Measurements from ENCODE around the gene MACROD2.

DNA sequence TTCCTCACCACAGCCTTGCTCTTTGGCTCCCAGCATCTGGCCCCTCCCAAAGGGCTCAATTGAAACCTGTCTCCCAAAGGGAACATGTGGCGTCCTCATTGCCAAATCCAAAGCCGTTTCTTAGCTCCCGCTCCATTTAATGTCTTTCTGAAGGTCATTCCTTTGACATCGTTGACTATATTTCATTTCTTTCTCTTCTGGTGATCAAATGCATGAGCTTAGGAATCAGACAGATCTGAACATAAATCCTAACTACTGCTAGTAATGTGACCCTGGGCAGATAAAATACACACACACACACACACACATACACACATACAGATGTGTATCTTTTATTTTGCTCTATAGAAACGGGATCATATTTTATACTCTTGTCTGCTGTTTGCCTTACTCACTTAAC is 1306.8 kb downstream of the MACROD2 start:
- TF ChIP-seq POLR2AphosphoS5 (IDR thresholded peaks at IDR 0.05) (no peak), POLR2A (IDR thresholded peaks at IDR 0.05) (no peak)
- TF ChIP-seq, protein P1, sequence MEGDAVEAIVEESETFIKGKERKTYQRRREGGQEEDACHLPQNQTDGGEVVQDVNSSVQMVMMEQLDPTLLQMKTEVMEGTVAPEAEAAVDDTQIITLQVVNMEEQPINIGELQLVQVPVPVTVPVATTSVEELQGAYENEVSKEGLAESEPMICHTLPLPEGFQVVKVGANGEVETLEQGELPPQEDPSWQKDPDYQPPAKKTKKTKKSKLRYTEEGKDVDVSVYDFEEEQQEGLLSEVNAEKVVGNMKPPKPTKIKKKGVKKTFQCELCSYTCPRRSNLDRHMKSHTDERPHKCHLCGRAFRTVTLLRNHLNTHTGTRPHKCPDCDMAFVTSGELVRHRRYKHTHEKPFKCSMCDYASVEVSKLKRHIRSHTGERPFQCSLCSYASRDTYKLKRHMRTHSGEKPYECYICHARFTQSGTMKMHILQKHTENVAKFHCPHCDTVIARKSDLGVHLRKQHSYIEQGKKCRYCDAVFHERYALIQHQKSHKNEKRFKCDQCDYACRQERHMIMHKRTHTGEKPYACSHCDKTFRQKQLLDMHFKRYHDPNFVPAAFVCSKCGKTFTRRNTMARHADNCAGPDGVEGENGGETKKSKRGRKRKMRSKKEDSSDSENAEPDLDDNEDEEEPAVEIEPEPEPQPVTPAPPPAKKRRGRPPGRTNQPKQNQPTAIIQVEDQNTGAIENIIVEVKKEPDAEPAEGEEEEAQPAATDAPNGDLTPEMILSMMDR (IDR thresholded peaks at IDR 0.05): no peak
